HG02938 (cell line): ENCODE data around the gene KDM2A.
A peak's percentile ranks its signal among the peaks of the same experiment; 100 is the strongest.

ENCODE experiments used
- ATAC-seq: cut with Tn5 transposase; IDR thresholded peaks from one replicate; pipeline ENCODE4 v1.9.1; 2021; ENCODE audit warnings: mild to moderate bottlenecking, moderate library complexity; ENCODE audit not compliant: unreplicated experiment

Gene KDM2A

DNA sequence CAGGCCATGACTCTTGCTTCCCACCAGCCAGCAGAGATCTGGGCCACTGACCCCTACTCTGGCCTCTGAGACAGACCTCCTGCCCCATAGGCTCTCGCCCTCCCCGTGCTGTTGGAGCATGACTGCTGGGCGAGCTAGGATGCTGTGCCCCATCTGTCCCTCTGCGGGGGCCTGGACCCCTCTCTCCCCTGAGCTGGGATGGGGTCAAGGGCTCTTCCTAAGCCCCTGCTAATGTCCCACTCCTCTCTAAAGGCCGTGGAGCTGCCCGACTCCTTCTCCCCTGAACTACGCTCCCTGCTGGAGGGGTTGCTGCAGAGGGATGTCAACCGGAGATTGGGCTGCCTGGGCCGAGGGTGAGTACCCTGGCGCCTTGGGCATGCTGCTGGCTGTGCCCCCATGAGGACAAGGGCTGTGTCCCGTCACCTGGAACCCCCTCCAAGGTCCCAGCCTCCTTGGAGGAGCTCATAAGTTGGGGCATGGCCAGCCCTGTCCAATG is 163.9 kb downstream of the KDM2A start:
- ATAC-seq = no peak

DNA sequence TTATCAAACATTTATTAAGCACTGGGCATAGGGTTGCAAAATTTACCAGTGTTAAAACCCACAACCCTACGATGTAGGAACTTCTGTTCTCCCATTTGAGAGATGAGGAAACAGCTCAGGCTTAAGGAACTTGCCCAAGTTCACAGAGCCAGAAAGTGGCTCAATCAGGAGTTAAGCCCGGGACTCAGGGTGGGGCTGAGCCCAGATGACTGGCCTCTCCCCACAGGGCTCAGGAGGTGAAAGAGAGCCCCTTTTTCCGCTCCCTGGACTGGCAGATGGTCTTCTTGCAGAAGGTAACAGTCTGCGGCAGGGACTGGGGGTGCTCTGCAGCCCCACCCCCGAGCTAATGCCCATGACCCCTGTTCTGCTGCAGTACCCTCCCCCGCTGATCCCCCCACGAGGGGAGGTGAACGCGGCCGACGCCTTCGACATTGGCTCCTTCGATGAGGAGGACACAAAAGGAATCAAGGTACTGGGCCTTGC is 164.5 kb downstream of the KDM2A start:
- ATAC-seq = no peak

DNA sequence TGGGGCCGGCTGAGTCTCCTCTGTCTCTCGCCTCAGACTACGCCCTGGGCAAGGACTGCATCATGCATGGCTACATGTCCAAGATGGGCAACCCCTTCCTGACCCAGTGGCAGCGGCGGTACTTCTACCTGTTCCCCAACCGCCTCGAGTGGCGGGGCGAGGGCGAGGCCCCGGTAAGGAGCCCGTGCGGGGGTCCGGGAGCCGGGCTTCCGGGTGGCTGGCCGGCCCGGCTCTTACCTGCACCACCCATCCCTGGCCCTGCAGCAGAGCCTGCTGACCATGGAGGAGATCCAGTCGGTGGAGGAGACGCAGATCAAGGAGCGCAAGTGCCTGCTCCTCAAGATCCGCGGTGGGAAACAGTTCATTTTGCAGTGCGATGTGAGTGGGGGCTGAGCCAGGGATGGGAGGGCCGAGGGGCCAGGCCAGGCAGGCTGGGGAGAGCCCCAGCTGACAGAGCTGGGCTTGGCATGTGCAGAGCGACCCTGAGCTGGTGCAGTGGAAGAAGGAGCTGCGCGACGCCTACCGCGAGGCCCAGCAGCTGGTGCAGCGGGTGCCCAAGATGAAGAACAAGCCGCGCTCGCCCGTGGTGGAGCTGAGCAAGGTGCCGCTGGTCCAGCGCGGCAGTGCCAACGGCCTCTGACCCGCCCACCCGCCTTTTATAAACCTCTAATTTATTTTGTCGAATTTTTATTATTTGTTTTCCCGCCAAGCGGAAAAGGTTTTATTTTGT is 165.9 kb downstream of the KDM2A start:
- no peak for ATAC-seq

DNA sequence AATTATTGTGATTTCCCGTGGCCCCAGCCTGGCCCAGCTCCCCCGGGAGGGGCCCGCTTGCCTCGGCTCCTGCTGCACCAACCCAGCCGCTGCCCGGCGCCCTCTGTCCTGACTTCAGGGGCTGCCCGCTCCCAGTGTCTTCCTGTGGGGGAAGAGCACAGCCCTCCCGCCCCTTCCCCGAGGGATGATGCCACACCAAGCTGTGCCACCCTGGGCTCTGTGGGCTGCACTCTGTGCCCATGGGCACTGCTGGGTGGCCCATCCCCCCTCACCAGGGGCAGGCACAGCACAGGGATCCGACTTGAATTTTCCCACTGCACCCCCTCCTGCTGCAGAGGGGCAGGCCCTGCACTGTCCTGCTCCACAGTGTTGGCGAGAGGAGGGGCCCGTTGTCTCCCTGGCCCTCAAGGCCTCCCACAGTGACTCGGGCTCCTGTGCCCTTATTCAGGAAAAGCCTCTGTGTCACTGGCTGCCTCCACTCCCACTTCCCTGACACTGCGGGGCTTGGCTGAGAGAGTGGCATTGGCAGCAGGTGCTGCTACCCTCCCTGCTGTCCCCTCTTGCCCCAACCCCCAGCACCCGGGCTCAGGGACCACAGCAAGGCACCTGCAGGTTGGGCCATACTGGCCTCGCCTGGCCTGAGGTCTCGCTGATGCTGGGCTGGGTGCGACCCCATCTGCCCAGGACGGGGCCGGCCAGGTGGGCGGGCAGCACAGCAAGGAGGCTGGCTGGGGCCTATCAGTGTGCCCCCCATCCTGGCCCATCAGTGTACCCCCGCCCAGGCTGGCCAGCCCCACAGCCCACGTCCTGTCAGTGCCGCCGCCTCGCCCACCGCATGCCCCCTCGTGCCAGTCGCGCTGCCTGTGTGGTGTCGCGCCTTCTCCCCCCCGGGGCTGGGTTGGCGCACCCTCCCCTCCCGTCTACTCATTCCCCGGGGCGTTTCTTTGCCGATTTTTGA is 166.8 kb downstream of the KDM2A start:
- no peak for ATAC-seq

GRCh38 chr11:67286621-67287333 is 167.7 kb downstream of the KDM2A start:
- no peak for ATAC-seq

- no peak for ATAC-seq
Measured at GRCh38 chr11:67287355-67288197, 168.5 kb downstream of the KDM2A start.

GRCh38 chr11:67288198-67288451 is 169.1 kb downstream of the KDM2A start:
- ATAC-seq = no peak

GRCh38 chr11:67288452-67289225 is 169.6 kb downstream of the KDM2A start:
- ATAC-seq = peak; percentile 59

DNA sequence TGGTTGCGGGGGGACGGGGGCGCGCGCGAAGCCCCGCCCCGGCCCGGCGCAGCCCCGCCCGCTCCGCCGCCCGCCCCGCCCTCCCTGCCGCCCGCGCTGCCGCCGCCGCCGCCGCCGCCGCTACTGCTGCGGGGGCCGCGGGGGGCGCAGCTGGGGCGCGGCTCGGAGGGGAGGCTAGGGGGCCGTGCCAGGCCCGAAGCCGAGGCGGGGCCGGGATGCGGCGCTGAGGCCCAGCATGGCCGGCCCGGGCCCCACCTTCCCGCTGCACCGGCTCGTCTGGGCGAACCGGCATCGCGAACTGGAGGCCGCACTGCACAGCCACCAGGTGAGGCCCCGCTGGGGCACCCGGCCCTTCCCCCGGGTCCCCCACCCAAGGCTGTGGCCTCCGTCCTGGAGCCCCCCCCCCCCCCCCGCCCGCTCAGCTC is 170.2 kb downstream of the KDM2A start, which contains the start of gene ANKRD13D:
Gene ANKRD13D (plus strand): TSS at position 78 of the 425 bp plus-strand sequence. CDS start 158 bp downstream, at position 236.
- ATAC-seq = peak; percentile 25

DNA sequence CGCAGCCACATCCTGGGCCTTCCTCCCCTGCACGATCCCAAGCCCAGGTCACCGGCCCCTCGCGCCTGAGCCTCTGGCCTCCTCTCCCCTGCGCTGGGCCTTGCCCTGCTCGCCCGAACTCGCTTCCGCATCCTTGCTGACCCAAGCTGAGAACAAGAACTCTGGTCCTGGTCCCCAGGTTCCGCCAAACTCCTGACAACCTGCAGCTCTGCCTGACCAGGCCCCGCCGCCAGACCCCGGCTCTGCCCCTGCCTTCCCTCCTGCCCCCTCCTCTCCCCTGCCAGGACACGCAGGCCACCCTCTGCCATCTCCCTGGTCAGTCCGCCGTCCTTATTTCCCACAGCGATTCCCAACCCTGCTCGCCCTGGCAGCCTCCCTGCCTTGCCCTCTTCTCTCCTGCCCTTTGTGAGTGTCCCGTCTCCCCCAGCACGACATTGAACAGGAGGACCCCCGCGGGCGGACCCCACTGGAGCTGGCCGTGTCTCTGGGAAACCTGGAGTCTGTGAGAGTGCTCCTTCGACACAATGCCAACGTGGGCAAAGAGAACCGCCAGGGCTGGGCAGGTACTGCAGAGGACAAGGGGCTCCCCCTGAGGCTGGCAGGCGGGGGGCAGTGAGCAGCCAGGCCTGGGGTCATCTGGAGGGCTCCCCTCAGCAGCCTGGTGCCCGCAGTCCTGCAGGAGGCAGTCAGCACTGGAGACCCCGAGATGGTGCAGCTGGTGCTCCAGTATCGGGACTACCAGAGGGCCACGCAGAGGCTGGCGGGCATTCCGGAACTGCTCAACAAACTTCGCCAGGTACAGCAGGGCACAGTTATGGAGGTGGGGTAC is 170.8 kb downstream of the KDM2A start:
- ATAC-seq = no peak

DNA sequence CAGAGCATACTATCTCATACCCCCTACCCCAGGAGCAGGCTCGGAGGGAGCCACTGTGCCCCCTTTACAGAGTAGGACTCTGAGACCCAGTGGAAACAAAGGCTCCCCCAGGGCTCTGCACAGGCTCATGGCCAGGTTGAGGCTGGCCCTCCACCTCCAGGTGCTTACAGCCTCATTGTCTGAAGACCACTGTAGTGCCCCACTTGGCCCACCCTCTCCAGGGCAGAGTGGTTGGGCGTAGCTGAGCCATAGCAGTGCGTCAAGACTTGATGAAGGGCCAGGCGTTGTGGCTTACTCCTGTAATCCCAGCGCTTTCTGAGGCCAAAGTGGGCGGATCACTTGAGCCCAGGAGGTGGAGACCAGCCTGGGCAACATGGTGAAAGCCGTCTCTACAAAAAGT is 171.7 kb downstream of the KDM2A start:
- no peak for ATAC-seq

GRCh38 chr11:67291481-67292381 is 172.7 kb downstream of the KDM2A start:
- ATAC-seq = no peak

- no peak for ATAC-seq
Measured at GRCh38 chr11:67292671-67293070, 173.6 kb downstream of the KDM2A start.

DNA sequence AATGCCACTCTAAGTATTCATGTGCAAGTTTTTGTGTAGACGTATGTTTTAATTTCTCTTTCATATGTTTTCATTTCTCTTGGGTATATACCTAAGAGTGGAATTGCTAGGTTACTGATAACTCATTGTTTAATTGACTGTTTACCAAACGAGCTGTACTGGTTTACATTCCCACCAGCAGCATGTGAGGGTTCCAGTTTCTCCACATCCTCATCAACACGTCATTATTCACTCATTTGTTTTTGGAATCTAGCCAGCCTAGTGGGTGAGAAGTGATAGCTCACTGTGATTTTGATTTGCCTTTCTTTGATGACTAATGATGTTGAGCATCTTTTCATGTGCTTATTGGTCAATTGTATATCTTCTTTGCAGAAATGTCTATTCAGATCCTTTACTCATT is 174.0 kb downstream of the KDM2A start:
- no peak for ATAC-seq

DNA sequence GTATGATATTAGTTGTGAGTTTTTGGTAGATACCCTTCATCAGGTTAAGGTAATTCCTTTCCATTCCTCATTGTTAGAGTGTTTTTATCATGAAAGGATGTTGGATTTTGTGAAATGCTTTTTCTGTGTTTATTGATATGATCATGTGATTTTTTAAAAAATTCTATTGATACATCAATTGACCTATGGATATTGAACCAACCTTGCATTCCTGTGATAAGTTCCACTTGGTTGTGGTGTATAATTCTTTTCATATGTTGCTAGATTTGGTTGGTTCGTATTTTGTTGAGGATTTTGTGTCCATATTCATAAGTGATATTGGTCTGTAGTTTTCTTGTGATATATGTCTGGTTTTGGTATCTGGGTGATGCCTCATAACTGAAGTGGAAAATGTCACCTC is 176.8 kb downstream of the KDM2A start:
- no peak for ATAC-seq

- no peak for ATAC-seq
Measured at GRCh38 chr11:67298786-67299185, 179.7 kb downstream of the KDM2A start.

GRCh38 chr11:67299471-67300191 is 180.6 kb downstream of the KDM2A start:
- no peak for ATAC-seq
